ENCODE data around the gene MED27. TPM values are rescaled to one million over a fixed set of nuclear protein-coding genes. Genes with fewer than 3 reads are reported as not detected.

The MED27 gene
- total and polyA plus RNA-seq, 2 experiments from 2014 or later: 21.4 to 41.1 TPM

DNA sequence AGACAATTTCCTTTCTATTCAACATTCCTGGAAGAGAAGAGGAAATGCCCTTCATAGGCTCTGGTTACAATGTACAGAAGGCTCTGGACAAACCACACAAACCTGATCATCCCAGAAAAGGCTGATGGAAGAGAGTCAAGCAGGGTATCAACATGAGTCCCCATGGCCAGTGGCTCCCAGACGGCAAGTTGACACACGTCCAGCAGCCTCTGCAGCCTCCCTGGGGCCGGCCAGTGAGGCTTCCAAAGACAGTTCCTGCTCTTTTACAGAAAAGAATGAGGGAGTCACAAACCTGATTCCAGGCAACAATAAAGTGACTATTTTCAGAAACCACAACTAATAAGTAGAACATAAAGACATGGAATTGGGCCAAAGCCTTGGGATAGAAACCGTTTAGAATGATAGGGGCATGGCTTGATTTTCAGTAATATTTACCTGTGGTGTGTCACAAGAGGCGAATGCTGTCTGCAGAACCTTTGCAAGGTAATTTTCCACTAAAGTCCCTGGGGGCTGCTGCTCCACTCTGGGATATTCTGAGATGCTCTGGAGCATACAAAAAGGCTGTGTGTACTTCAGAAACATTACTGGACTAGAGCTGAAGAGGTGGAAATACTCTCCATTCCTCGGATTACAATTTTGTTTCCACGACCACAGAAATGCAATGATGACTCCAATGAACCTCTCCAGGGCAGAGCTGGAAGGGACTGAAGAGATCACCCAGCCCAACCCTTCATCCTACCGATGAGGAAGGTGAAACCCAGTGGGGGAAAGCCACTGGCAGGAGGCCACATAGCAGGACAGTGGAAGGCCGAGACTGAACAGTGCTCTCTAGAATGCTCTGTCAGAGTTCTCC is 10.4 kb downstream of the MED27 start:
- 62 to 65% methylated on average over 9 of the region's 9 CpGs for WGBS, 2 experiments (ENCODE audit: low coverage in 1 of 2, low lambda C conversion rate in 2 of 2, missing lambda C conversion rate in 2 of 2)
- peak overlapping the region; percentile 13 for H3K27ac ChIP-seq
- no peaks in the 10 kb centered on the region for H3K9me3 ChIP-seq (ENCODE audit: low read depth)
- TF ChIP-seq EZH2phosphoT487 (IDR thresholded peaks at IDR 0.05; ENCODE audit: insufficient read depth, low read depth): no peak
- H2AFZ ChIP-seq: no peak overlapping the region
- DNase-seq: peak; percentile 59
- peaks cover 15% of the 10 kb centered on the region for H3F3A ChIP-seq (ENCODE audit: insufficient read depth)
- H3K36me3 ChIP-seq (ENCODE audit: low read depth): no peaks in the 10 kb centered on the region
- in situ Hi-C loops (cut with MboI): no loop called here
- no peak overlapping the region for H3K9ac ChIP-seq
- H3K9me2 ChIP-seq (ENCODE audit: insufficient read depth): no peaks in the 10 kb centered on the region
- peaks cover 15% of the 10 kb centered on the region; the same call in 1 of the 2 replicates for H4K20me1 ChIP-seq (ENCODE audit: insufficient read depth)
- H3K79me2 ChIP-seq (ENCODE audit: insufficient read depth): peaks cover 85% of the 10 kb centered on the region
- no peak overlapping the region for H3K4me2 ChIP-seq (ENCODE audit: unreplicated experiment)
- H3K4me3 ChIP-seq: no peak overlapping the region
- peaks cover 19% of the 10 kb centered on the region for H3K4me1 ChIP-seq (ENCODE audit: insufficient read depth)
- no peaks in the 10 kb centered on the region for H3K27me3 ChIP-seq (replicated peaks; ENCODE audit: insufficient read depth)

DNA sequence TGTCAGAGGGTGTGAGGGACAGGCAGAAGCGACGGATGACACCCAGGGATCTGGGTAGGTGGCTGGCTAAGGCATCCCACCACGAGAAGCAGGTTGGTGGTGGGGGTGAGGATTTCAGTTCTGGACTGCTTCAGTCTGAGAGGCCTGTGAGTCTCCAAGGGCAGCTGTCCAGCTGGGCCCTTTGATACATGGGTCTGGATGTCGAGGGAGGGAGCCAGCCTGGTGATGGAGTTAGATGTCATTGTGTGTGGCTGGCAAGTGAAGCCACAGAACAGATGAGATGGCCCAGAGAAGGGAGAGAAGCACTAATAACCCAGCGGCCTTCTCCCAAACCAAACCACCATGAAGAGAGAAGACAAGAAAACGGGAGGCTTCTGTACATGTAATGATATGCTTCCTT is 11.1 kb downstream of the MED27 start:
- no peaks in the 10 kb centered on the region for H3K9me3 ChIP-seq (ENCODE audit: low read depth)
- H3F3A ChIP-seq (ENCODE audit: insufficient read depth): peaks cover 12% of the 10 kb centered on the region
- H4K20me1 ChIP-seq (ENCODE audit: insufficient read depth): peaks cover 15% of the 10 kb centered on the region; the same call in 1 of the 2 replicates
- in situ Hi-C loops (cut with MboI): no loop called here
- 72 to 77% methylated on average over 6 of the region's 6 CpGs for WGBS, 2 experiments (ENCODE audit: low coverage in 1 of 2, low lambda C conversion rate in 2 of 2, missing lambda C conversion rate in 2 of 2)
- H3K4me1 ChIP-seq (ENCODE audit: insufficient read depth): peaks cover 15% of the 10 kb centered on the region
- H3K4me2 ChIP-seq (ENCODE audit: unreplicated experiment): no peak overlapping the region
- H2AFZ ChIP-seq: no peak overlapping the region
- no peaks in the 10 kb centered on the region for H3K36me3 ChIP-seq (ENCODE audit: low read depth)
- H3K27ac ChIP-seq: 0 out of 2 replicates have a peak overlapping the region, but pooled peaks have one; percentile 13
- no peaks in the 10 kb centered on the region for H3K27me3 ChIP-seq (replicated peaks; ENCODE audit: insufficient read depth)
- peak; percentile 9 for DNase-seq
- no peaks in the 10 kb centered on the region for H3K9me2 ChIP-seq (ENCODE audit: insufficient read depth)
- no peak overlapping the region for H3K4me3 ChIP-seq
- no peak for TF ChIP-seq EZH2phosphoT487 (IDR thresholded peaks at IDR 0.05; ENCODE audit: insufficient read depth, low read depth)
- TF ChIP-seq EZH2 (IDR thresholded peaks at IDR 0.05; ENCODE audit: insufficient read depth, poor library complexity, severe bottlenecking): no peak
- no peak overlapping the region for H3K9ac ChIP-seq
- peaks cover 85% of the 10 kb centered on the region for H3K79me2 ChIP-seq (ENCODE audit: insufficient read depth)

DNA sequence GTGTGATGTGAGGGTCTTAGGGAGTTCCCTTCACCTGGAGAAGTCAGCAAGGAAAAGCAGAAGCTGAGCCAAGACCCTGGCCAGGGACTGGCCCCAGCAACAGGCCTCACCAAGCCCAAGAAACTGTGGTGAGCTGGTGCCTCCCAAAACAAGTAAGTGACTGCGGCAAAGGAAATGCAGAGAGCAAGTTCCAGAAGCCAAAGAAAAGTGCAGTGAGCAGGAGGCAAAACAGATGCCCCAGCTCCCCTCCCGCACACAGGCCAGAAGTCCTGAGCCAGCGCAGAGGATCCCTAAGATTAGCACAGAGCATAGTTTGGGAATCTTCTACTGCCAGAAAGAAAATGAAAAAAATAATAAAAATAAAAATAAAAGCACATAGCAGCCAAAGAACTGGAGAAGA is 13.2 kb downstream of the MED27 start:
- in situ Hi-C loops (cut with MboI): no loop called here

DNA sequence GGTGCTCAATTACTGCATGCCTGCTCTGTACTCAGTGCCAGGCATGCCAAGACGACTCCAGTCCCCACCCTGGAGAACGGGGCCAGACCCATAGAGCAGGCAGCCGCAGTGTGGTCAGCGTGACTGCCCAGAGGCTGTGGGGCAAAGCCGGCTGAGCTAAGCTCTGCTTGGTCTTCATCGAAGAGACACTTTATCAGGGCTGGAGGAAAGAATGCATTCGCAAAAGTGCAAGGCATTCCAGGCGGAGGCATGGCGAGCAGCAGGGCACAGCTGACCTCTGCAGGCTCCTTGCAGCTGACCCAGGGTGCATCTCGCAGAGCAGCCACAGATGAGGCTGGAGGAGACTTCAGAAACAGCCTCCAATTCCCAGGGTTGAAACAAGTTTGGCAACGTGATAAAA is 13.6 kb downstream of the MED27 start:
- peaks cover 12% of the 10 kb centered on the region for H3F3A ChIP-seq (ENCODE audit: insufficient read depth)
- 92 to 93% methylated on average over 11 of the region's 11 CpGs for WGBS, 2 experiments (ENCODE audit: low coverage in 1 of 2, low lambda C conversion rate in 2 of 2, missing lambda C conversion rate in 2 of 2)
- no peak overlapping the region for H3K9ac ChIP-seq
- no peak overlapping the region for H2AFZ ChIP-seq
- no peak overlapping the region for H3K4me2 ChIP-seq (ENCODE audit: unreplicated experiment)
- H3K4me3 ChIP-seq: no peak overlapping the region
- no peak overlapping the region for H3K27ac ChIP-seq
- H3K9me3 ChIP-seq (ENCODE audit: low read depth): no peaks in the 10 kb centered on the region
- no peaks in the 10 kb centered on the region for H3K9me2 ChIP-seq (ENCODE audit: insufficient read depth)
- H4K20me1 ChIP-seq (ENCODE audit: insufficient read depth): peaks cover 15% of the 10 kb centered on the region
- no peaks in the 10 kb centered on the region for H3K36me3 ChIP-seq (ENCODE audit: low read depth)
- peaks cover 15% of the 10 kb centered on the region for H3K4me1 ChIP-seq (ENCODE audit: insufficient read depth)
- no peak for DNase-seq
- in situ Hi-C loops (cut with MboI): no loop called here
- TF ChIP-seq EZH2phosphoT487 (IDR thresholded peaks at IDR 0.05; ENCODE audit: insufficient read depth, low read depth) (no peak), EZH2 (IDR thresholded peaks at IDR 0.05; ENCODE audit: insufficient read depth, poor library complexity, severe bottlenecking) (no peak)
- H3K79me2 ChIP-seq (ENCODE audit: insufficient read depth): peaks cover 85% of the 10 kb centered on the region
- no peaks in the 10 kb centered on the region for H3K27me3 ChIP-seq (replicated peaks; ENCODE audit: insufficient read depth)

More for the DNA sequence above, 13.2 kb downstream of the MED27 start:
- H3K27ac ChIP-seq: no peak overlapping the region
- H3K4me3 ChIP-seq: no peak overlapping the region
- 97 to 100% methylated on average over 3 of the region's 3 CpGs for WGBS, 2 experiments (ENCODE audit: low coverage in 1 of 2, low lambda C conversion rate in 2 of 2, missing lambda C conversion rate in 2 of 2)
- no peak overlapping the region for H3K4me2 ChIP-seq (ENCODE audit: unreplicated experiment)
- H3K9me2 ChIP-seq (ENCODE audit: insufficient read depth): no peaks in the 10 kb centered on the region
- H3K79me2 ChIP-seq (ENCODE audit: insufficient read depth): peaks cover 85% of the 10 kb centered on the region
- peaks cover 20% of the 10 kb centered on the region for H4K20me1 ChIP-seq (ENCODE audit: insufficient read depth)
- H3K36me3 ChIP-seq (ENCODE audit: low read depth): no peaks in the 10 kb centered on the region
- no peak overlapping the region for H2AFZ ChIP-seq
- no peak for TF ChIP-seq EZH2 (IDR thresholded peaks at IDR 0.05; ENCODE audit: insufficient read depth, poor library complexity, severe bottlenecking)
- TF ChIP-seq EZH2phosphoT487 (IDR thresholded peaks at IDR 0.05; ENCODE audit: insufficient read depth, low read depth): no peak
- H3K27me3 ChIP-seq (replicated peaks; ENCODE audit: insufficient read depth): no peaks in the 10 kb centered on the region
- H3K9ac ChIP-seq: no peak overlapping the region
- H3K9me3 ChIP-seq (ENCODE audit: low read depth): no peaks in the 10 kb centered on the region
- H3K4me1 ChIP-seq (ENCODE audit: insufficient read depth): peaks cover 15% of the 10 kb centered on the region
- H3F3A ChIP-seq (ENCODE audit: insufficient read depth): peaks cover 12% of the 10 kb centered on the region
- DNase-seq: no peak
